Activated CD8-positive, alpha-beta memory T cell treated with anti-CD3 and anti-CD28 coated beads for 1 hour (primary cell): ENCODE data around the gene MOV10.
"Not testable (repeated sequence)": the region's sequence is repeated elsewhere in the genome, so short reads cannot be mapped to it uniquely, and the experiment has no call there.

Experiments used
- DNase-seq, 2 donors: peaks; one replicate each; pipeline ENCODE4 v3.0.0-alpha.2; 2020; ENCODE audit warnings: low read depth in 1 of 2; ENCODE audit errors: extremely low read depth in 1 of 2

Gene MOV10, protein sequence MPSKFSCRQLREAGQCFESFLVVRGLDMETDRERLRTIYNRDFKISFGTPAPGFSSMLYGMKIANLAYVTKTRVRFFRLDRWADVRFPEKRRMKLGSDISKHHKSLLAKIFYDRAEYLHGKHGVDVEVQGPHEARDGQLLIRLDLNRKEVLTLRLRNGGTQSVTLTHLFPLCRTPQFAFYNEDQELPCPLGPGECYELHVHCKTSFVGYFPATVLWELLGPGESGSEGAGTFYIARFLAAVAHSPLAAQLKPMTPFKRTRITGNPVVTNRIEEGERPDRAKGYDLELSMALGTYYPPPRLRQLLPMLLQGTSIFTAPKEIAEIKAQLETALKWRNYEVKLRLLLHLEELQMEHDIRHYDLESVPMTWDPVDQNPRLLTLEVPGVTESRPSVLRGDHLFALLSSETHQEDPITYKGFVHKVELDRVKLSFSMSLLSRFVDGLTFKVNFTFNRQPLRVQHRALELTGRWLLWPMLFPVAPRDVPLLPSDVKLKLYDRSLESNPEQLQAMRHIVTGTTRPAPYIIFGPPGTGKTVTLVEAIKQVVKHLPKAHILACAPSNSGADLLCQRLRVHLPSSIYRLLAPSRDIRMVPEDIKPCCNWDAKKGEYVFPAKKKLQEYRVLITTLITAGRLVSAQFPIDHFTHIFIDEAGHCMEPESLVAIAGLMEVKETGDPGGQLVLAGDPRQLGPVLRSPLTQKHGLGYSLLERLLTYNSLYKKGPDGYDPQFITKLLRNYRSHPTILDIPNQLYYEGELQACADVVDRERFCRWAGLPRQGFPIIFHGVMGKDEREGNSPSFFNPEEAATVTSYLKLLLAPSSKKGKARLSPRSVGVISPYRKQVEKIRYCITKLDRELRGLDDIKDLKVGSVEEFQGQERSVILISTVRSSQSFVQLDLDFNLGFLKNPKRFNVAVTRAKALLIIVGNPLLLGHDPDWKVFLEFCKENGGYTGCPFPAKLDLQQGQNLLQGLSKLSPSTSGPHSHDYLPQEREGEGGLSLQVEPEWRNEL

DNA sequence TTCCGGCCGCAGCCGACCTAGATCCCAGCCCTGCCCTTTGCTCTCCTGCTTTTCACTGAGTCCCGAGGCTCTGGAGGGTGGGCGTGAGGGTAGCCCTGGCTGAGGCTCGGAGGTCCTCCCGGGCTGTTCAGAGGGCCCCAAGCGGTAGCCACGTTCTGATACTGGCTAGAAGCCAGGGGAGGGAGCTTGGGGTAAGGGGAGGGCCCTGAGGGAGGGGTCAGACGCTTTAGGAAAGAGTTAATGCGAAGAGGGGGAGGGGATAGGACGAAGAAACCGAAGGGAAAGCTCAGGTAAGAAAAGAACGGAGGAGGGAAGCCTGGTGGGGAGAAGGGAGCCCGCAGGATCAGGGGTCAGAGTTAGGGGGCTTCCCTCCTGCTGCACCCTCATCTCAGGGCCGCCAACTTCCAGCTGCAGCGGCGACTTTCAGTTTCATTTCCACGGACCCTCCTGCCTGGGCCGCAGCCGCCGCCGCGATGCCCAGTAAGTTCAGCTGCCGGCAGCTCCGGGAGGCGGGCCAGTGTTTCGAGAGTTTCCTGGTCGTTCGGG is at the start of gene MOV10:
Gene MOV10, plus strand, starts transcription at position 220 of the 546 bp plus-strand sequence. Its CDS starts 254 bp downstream, at position 474.
- peak in 1 of 2 donors; percentile 21 for DNase-seq

DNA sequence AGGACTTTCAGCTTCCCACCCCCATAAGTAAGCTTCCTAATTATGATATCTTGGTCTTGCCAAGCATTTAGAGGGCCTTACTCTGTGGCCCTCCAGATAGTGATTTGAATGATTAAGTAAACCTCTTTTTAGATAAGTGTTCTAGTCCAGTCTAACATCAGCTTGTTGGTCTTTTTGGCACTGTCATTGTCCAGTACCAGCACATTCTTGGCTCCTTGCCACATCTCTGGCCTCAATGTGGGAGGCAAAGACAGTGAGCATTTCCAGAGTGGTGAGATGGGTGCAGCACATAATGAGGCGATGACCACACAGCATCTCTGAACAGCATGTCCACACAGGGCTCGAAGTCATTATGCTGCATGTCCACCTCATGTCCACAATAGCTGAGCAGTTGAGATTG is 48.8 kb upstream of the MOV10 start:
- DNase-seq: no peak

DNA sequence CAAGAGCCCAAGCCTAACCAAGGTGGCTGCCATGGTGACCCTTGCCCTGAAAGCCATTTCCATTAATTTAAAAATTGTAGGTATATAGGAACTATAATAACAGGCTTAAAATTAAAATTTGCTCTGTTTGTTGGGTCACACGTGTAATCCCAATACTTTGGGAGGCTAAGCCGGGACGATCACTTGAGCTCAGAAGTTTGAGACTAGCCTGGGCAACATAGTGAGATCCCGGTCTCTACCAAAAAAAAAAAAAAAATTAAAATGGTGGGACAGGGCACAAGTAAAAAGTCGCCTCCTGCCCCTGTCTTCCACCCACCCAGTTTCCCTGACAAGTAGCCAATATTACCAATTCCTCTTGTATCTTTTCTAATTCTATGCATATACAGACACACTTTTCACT is 48.3 kb upstream of the MOV10 start:
- DNase-seq: no peak

DNA sequence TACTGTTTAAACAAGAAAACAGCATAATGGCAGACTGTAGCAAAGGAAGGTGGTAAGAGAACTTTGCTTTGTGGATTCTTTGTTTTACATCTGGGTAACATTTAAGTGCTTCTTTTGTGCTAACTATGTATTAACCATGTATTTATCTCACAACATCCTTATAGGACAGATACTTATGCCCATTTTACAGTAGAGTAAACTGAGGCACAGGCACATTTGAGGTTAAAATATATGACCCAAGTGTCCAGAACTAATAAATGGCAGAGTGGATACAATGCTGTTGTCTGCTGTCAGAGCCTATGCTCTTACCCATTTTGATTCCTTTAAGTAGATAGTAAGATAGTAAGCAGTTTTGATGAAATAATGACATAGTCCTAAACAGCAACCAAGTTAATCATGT is 47.6 kb upstream of the MOV10 start:
- no peak for DNase-seq

DNA sequence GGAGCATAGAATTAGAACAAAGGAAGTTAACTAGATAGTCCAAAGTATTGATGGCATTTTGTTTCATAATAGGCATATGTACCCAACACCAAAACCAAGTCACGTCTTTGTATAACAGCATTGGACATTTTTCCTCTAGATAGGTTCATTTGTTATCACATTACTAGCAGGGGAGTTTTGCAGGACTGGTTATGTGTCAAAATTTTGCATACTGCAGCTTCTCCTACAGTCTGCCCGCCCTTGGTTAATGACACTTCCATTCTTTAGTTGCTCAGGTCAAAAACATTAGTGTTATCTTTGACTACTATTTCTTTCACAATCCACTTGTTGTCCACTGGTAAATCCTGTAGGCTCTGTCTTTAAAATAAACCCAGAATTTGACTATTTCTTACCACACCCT is 45.9 kb upstream of the MOV10 start:
- DNase-seq: no peak

DNA sequence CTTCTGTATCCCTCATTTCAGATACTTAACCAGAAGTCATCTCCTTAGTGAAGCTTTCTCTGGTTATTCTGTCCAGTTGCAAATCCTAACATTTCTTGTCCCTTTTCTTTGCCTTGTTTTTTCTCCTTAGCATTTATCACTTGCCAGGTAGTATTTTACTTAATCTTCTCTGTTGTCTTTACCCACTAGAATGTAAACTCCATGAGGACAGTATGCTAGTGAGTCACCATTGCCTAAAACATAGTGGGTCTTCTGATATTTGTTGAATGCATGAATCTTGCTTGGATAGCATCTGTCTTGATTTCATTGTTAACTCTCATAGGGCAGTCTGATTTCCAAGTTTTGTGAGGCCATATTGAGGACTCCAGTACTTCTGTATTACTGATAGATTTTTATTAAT is 45.2 kb upstream of the MOV10 start:
- DNase-seq: no peak

DNA sequence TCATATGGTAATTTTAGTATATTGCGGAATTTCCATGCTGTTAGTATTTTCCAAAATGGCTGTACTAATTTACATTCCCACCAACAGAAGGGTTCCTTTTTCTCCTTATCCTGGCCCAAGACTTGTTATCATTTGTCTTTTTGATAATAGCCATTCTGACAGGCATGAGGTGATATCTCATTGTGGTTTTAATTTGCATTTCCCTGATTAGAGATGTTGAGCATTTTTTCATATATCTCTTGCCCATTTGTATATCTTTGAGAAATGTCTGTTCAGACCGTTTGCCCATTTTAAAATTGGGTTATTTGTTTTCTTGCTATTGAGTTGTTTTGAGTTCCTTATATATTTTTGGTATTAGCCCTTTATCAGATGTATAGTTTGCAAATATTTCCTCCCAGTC is 40.8 kb upstream of the MOV10 start:
- no peak for DNase-seq

DNA sequence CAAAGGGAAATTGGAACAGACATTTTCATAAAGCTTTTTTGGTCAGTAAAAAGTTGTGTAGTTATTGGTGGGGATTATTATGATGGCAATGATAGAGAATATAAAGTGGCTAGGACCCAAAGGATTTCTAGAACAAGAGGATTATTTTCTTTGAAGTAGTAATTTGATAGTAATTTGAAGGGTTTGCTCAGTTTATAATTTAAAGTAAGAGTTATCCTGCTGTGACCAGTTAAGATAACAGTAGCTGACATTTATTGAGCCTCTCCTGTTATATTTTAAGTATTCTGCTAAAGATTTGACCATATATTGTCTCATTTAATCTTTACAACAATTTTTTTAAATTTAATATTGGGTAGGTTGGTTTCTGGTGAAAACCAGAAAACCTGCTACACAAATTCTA is 40.1 kb upstream of the MOV10 start:
- no peak for DNase-seq

DNA sequence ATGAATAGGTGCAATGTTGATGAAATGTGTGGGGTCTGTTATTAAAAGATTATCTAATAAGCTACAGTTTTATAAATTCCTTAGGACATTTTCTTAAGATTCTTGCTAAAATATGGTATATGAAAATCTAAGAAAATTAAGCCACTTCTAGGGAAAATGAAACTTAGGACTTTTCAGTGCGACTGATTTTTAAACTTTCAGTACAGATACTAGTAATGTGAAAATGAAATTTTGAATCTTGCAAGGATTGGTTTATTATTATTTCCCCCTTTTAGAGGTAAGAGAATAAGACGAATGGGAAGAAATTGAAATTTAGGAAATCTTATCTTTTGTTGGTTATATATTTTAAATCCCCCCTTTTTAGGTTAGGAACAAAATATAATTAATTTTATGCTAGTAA is 38.4 kb upstream of the MOV10 start:
- no peak for DNase-seq

DNA sequence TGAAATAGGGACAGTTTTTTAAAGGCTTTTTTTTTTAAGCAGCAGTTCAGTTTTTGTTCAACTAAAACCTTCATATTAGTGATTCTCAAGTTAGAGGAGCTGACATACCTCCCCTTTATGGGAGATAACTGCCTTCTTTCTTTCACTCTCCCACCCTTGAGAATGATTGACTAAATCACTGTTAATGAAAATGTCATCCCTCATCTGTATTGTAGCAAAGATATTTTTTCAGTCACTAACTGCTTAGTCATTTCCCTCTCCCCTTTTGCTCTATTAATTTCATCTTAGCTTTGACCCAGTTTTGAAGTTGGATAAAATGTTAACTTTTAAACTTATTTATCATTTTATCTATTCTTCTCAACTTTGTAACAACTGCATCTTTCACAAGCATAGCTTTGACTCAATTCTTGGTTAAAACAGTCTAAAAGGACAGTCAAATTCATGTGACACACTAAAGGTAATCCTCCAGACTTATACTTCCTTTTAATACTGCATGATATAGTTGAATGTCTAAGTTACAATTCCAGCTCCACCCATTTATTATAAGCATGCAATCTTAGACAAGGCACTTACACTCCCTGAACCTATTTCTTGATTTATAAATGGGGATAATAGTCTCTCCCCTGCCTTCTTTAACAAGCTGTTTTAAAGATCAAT is 37.7 kb upstream of the MOV10 start:
- no peak for DNase-seq

DNA sequence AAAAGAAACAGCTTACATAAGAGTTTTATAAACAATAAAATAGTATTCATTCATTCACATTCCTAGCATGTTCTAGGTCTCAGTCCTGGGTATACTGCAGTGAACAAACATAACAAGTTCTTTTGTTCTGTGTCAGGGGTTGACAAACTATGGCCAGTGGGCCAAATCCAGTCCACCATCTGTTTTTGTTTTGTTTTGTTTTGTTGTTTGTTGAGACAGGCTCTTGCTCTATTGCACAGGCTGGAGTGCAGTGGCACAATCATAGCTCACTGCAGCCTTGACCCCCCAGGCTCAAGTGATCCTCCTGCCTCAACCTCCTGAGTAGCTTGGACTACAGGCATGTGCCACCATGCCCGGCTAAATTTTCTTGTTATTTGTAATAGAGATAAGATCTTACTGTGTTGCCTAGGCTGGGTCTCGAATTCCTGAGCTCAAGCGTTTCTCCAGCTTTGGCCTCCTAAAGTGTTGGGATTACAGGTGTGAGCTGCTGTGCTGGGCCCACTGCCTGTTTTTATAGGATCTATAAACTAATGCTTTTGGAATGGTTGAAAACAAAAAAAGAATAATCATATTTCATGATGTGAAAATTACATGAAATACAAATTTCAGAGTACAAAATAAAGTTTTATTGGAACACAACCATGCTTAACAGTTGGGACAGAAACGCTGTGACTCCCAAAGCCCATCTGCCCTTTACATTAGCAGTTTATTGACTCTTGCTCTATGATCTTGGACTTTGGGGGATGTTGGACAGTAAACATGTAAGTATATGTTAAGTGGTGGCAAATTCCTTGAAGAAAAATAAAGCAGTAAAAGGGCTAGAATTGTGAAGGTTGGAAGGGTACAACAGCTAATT is 37.0 kb upstream of the MOV10 start:
- DNase-seq: no peak

DNA sequence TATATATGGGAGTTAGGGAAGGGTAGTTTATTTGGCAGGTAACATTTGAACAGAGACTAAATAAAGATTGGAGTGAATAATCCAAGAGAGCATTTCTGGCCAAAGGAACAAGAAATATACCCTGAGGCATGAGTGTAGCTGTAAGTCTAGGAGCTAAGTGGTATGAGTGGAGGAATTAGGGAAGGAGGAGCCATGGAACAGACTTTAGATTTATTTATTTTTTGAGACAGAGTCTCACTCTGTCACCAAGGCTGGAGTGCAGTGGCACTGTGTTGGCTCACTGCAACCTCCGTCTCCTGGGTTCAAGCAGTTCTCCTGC is 36.4 kb upstream of the MOV10 start:
- no peak for DNase-seq

DNA sequence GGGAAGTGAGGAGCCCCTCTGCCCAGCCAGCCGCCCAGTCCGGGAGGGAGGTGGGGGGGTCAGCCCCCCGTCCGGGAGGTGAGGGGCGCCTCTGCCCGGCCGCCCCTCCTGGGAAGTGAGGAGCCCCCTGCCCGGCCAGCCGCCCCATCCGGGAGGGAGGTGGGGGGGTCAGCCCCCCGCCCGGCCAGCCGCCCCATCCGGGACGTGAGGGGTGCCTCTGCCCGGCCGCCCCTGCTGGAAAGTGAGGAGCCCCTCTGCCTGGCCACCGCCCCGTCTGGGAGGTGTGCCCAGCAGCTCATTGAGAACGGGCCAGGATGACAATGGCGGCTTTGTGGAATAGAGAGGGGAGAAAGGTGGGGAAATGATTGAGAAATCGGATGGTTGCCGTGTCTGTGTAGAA is 34.0 kb upstream of the MOV10 start:
- DNase-seq: not testable (repeated sequence)

DNA sequence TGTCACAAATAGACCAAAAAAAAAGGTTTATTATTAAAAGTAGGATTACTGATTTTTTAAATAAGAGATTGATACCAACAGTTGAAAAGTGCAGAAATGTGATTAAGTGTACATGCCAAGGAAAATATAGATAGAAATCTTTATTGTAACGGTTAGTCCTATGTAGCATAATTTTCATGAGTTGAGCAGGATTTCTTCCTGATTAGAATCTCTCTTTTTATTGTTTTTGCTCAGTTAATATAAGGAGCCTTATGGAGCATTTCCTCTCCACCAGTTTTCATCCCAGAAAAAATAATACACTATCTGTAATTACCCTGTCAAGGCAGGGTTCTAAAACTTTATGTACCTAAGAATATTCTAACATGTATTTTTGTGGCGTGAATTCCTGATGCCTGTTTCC is 31.4 kb upstream of the MOV10 start:
- DNase-seq: no peak

DNA sequence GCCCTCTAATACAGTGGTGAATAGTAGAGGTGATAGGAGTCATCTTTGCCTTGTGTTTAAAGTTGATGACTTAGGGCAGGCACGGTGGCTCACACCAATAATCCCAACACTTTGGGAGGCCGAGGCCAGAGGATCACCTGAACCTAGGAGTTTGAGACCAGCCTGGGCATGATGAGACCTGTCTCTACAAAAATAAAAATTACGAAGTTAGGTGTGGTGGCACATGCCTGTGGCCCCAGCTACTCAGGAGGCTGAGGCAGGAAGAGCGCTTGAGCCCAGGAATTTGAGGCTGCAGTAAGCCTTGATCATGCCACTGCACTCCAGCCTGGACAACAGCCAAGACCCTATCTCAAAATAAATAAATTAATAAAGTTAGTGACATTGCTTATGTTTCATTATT is 28.2 kb upstream of the MOV10 start:
- DNase-seq: no peak

DNA sequence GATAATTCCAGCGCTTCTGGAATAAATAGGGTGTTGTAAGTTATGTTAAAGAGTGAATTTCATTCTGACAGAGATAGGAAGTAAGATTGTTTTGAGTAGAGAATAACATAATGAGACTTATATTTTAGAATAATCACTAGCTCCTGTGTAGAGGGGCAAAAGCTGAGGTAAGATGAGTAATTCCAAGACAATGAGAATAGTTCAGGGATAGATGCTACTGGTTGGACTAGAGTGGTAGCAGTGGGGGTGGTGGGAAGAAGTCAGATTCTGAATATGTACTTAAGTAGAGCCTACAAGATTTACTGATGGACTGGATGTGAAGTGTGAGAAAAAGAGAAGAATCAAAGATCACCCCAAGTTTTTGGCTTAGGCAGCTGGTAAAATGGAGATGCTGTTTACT is 23.3 kb upstream of the MOV10 start:
- no peak for DNase-seq

DNA sequence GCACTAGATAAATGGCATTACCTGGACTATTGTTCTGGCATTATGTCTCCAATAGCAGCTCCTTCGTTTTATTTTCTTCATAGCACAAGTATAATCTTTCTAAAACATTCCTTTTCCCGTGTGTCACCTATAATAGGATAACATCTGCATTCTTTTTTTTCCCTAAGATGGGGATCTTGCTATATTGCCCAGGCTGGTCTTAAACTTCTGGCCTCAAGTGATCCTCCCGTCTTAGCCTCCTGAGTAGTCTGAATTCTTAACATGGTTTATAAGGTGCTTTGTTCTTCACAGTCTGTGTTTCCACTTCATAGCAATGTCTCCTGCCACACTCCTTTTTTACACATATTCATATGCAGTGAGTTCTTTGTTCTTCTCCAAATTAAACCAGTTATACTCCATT is 8.6 kb upstream of the MOV10 start:
- no peak for DNase-seq

DNA sequence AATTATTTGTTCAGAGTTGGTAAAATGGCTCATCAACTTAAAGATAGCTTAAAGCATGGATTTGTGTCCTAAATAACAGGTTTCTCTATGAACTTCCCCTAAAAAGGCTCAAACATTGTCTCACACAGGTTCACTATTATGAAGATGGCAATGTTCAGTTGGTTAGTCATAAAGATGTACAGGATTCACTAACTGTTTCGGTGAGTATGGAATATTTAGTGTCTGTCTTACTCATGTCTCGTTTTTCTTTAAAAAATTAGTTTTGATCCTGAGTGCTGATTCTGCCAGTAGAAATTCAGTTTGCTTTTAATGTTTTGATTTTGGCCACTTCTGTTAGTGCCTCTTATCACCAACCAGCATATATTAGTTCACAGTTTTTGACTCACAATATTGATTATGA is 7.5 kb upstream of the MOV10 start:
- DNase-seq: no peak

DNA sequence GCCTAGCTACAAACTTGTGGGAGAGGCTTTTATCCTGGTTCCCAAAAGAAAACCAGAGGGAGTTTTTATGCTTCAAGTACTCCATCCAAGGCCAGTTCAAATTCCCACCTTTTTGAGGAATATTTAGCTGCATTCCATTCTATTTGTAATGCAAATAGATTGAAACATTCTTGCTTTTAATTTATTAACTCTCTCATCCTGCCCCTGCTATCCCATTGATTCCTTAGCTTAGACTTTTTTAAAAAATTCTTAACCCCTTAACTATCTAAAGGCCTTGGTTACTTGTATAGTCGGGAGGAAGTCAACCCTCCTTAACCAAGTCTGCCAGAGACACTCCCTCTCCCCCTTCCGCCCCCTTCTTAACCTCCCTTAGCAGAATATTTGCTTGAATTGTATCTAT is 2.5 kb upstream of the MOV10 start:
- DNase-seq: no peak

DNA sequence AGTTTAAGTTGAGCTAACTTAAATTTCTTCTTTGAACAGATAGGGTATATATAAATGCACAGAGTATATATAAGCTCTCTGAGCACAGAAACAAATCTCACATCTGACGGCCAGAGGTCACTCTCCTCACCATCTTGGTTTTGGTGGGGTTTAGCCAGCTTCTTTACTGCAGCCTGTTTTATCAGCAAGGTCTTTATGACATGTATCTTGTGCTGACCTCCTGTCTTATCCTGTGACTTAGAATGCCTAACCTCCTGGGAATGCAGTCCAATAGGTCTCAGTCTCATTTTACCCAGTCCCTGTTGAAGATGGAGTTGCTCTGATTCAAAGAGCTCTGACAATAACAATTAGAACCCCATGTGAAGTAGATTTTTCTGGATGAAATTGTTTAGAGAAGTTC is 1.6 kb upstream of the MOV10 start:
- no peak for DNase-seq
